CD4-positive, alpha-beta T cell treated with Interleukin-6 at 100 ng/mL for 8 hours (primary cell): Measurements from ENCODE around the gene GPR34.
"Not testable (repeated sequence)": the region's sequence is repeated elsewhere in the genome, so short reads cannot be mapped to it uniquely, and the experiment has no call there.

Experiments
- DNase-seq: peaks from one replicate; pipeline ENCODE4 v3.0.0-alpha.2; 2020; ENCODE audit warnings: mixed read lengths, low spot score

GPR34 gene, protein sequence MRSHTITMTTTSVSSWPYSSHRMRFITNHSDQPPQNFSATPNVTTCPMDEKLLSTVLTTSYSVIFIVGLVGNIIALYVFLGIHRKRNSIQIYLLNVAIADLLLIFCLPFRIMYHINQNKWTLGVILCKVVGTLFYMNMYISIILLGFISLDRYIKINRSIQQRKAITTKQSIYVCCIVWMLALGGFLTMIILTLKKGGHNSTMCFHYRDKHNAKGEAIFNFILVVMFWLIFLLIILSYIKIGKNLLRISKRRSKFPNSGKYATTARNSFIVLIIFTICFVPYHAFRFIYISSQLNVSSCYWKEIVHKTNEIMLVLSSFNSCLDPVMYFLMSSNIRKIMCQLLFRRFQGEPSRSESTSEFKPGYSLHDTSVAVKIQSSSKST

DNA sequence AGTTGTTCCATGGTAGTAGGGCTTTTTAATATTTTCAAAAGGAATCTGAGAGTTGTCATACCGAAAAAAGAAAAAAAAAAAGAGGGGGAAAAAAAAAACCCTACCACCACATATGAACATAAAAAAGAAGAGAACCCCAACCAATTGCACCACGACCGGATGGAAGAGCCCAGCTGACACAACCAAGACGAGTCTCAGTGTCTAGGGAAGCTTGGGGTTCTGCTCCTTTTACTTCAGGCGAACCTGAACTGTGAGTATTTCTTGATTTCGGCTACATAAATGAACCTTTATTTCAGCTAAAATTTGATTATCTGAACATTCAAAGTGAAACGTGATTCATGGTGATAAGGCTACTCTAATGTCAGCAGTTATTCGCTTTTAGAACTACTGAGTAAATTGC lies at the start of gene GPR34:
GPR34 (plus strand) TSS at position 139 of the 400 bp plus-strand sequence. CDS start 6,661 bp downstream, outside the sequence.
- peak; percentile 12 for DNase-seq

DNA sequence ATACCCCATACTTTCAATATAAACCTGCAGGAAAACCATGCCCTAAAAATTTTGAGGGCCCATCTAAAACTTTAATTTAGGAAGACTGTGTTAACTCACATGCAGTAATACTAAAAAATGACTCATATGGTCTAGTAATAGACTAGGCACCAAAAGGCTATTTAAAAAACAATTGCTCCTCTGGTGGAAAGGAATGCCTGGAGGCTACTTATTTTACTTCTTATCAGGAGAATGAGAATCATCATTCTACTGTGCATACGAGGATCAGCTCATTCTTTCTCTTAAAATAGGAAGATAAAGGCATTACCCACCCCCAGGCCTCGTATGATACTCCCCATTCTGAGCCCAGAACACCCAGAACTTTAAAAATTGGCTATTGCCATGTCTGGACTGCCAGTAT lies 42.6 kb upstream of the GPR34 start:
- DNase-seq: not testable (repeated sequence)

DNA sequence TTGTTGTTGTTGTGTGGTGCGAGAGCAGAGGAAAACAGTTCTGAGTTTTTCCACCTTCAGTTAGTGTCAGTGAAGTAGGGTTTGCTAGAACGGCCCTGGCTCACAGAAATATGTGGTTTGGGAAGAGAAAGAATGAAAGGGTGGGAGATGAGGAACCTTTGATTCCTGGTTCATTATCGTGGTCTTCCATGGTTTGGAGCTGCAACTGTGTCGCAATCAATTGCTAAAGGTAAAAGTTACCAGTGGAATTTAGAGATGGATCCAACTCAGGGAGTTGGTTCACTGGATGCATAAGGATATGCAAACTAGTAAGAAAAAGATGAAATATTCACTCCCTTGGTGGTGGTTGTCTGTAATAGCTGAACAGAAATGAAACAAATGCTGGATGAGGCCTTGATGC lies 35.6 kb upstream of the GPR34 start:
- no peak for DNase-seq

DNA sequence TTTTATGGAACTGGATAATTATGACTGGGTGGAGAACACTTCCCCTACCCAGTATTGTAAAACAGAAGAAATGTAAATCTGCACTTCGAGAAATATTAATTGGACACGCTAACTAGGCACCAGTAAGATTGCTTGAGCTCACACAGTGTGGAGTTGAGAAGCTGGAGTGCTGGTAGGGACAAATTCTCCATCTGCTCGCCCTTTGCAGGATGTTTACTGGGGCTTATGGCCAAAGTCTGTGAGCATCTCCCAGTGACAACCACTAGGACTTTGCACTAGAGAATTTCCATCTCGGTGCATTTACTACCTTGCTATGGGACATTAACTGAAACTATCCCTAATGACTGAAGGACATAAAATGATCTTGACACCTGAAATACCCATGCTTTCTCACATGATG lies 33.7 kb upstream of the GPR34 start:
- DNase-seq: no peak

DNA sequence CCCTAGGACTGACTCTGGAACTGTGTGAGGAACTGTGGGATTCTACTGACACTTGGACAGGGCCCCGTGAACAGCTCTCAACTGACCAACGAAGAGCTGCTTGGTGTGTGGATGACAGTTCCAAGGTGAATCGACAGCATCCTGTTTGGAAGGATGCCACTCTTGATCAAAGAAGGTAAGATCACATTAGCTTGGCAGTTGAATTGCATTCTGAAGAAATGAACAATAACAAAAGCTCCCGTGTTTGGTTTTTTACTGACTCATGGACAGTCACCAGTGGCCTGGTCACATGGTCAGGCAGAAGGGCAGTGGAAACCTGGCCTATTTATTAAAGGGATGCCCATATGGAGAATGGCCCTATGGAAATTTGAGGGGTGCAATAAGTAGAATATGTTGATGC lies 33.1 kb upstream of the GPR34 start:
- DNase-seq: no peak

DNA sequence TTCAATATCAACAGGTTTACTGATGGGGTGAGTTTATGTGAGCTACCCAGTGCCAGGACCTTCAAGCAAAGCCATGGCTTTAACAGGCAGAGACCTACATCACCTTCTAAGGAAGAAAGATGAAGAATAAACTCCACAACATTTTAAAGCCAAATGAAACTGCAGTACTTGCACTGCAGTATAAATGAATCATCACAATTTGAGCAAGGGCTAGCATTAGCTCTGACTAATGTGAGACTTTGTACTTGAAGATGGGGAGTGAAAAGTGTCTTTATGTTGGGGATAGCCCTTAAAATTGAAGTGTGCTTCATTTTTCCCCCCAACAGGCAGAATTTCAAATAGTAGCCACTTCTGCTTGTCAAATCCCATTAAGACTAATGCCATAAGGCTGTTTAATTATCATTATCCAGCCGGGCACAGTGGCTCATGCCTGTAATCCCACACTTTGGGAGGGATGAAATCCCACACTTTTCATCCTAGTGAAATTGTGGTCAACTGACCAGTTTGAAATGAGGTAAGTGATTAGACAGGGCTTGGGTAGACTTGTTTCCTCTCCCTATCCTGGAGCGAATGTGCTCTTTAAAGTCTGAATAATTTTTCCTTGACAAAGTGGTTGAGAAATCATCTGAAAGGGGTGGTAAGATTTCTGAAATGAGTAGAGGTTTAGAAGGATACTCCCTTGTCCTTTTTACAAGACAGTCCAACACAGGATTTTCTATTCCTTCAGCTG lies 27.2 kb upstream of the GPR34 start:
- no peak for DNase-seq

DNA sequence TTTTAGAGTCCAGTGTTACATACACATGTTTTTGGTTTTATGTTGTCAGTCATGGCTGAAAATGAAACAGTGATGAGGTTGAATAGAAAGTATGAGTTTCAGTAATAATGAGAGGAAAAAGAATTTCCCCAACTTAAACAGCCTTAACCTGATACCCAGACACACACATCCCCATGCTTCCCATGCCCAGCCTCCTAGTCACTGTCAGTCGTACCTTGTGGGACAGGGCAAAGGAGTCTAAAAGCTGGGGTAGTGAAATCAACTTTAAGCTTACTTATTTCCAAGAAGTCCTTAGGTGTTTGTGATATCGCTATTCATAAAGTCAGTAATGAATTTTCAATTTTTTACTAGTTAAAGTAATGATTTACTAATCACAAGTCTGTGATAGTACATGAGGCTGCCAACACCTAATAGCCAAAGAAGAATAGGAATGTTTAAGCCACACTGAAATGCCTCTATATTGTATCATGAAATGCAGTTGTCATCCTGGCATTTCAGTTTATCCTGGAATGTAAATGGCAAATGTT lies 24.3 kb upstream of the GPR34 start:
- no peak for DNase-seq

DNA sequence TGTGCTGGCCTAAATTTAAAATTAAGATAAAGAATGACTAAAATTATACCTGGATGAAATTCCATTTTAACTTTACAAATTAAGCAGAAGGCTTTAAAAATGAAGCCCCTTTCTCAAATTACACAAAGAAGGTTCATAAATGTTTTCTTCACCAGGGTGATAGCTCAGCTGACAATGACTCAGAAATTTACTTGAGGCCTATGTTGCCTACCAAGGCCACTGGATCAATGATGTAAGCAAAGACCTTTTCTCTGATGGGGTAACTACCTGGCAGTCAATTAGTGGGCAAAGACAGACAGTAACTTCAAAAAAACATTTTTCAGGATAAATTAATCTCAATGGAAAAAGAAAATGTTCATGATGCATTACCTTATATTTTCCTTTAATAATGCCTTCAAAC lies 23.9 kb upstream of the GPR34 start:
- DNase-seq: no peak

DNA sequence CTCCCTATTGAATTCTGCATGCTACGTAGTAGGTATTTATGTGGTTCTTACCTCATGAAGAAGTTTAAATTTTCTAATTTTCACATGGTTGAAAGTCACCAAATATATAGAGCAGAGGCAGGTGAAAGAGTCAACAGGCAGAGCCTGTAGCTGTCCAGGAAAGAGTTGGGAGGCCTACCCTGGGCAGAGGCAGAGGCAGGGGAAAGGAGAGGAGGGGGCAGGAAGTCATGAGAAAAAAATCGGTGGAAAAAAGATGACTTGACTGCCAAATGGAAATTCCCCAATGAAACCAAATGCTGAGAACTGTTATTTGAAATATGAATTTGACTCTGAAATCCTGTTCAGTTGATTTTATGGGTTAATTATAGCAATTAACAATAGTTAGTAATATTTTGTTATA lies 23.1 kb upstream of the GPR34 start:
- DNase-seq: no peak

DNA sequence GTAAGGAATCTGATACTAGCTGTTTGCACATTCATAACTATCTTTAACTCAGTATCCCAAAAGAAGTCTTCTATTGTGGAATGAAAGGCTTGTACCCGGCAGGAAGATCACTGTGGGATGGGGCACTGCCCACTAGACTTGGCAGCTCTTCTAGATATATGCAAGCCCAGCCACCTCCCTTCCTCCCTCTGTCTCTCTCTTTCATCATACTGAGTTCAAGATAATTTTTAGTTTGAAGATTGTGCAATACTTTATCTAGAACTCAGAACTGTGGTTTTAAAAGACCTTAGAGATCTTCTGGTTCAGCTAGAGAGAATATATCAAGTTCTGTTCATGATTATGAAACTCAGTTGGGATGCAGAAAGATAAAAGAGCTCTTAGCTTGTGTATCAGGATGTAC lies 22.5 kb upstream of the GPR34 start:
- DNase-seq: no peak

DNA sequence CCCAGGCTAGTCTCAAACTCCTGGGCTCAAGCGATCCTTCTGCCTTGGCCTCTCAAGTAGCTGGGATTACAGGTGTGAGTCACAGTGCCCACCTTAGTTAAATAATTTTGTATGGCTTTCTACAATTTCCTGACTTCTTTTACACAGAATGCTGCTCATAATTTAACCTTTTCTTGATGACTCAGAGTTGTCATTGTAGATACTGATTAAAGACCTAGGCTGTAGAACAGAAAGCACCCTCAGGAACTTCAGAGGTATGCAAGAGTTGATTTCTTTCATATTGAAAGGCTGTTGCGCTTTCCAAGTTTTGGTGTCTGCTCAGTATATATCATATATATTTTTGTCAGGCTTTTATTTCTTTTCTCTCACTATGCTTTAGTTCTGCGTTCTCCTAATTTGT lies 21.1 kb upstream of the GPR34 start:
- no peak for DNase-seq

DNA sequence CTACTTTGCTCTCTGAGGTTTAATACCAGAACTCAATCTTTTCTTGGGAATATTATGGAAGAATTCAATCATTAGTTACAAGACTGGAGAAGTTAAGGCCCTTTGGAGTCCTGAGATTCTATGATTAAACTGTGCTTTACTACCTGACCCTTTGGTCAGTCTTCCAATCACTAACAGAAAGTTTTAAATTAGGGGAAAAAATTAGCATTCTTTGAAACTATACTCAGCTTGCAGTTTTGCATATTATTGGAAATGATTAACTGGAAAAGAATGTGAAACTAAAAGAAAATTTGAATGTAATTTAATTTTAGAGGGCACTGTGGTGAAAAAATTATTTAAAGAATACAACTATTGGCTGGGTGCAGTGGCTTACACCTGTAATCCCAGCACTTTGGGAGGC lies 18.7 kb upstream of the GPR34 start:
- DNase-seq: no peak

DNA sequence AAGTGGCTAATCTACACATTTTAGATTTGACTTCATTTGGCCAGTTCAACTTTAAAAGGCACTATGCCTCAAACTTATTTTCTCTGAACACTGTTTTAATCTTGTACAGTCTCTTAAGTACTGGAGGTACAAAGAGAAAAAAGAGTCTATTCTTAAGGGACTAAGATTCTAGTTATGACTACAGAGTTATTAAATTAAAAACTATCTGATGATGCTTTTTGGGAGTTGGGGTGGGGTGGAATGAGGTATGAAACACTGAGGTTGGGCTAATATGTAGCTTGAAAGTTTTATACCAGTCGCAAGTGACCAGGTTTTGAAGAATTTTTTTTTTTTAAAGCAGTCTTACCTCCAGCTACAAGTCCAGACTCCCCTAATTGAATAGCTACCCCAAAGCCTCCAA lies 17.7 kb upstream of the GPR34 start:
- no peak for DNase-seq

DNA sequence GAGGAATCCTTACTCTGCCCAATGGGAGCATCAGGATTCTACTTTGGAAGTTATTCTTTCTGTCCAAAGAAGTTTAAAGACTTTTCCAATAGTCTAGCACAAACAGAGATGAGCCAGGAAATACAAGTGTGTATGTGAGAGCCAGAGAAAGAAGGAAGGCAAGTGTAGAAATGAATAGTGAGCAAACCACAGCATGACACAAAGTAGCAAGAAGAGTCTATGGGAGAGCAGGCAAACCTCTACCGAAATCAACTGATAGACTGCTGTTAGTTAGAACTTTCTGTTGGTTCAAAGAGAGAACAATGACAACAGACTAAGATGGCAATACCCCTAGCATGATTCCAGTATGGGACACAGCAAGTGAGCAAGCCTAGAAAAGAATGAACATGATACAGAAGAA lies 16.1 kb upstream of the GPR34 start:
- no peak for DNase-seq

DNA sequence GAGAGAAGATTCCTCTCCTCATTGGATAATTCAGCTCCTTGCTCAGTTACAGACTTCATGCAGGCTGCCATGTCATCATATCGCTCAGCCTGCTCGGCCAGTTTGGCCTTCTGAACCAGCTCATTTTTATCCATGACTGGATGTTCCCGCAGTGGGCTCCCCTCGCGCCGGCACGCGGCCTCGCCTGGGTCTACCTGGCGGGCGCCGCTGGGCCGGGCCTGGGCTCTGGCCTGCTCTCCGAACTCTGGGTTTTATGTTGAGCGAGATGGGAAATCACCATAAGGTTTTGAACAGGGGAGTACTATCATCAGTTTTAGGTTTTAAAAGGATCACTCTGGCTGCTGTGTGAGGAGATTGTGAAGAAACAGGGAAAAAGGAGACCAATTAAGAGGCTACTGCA lies 12.4 kb upstream of the GPR34 start:
- DNase-seq: not testable (repeated sequence)

DNA sequence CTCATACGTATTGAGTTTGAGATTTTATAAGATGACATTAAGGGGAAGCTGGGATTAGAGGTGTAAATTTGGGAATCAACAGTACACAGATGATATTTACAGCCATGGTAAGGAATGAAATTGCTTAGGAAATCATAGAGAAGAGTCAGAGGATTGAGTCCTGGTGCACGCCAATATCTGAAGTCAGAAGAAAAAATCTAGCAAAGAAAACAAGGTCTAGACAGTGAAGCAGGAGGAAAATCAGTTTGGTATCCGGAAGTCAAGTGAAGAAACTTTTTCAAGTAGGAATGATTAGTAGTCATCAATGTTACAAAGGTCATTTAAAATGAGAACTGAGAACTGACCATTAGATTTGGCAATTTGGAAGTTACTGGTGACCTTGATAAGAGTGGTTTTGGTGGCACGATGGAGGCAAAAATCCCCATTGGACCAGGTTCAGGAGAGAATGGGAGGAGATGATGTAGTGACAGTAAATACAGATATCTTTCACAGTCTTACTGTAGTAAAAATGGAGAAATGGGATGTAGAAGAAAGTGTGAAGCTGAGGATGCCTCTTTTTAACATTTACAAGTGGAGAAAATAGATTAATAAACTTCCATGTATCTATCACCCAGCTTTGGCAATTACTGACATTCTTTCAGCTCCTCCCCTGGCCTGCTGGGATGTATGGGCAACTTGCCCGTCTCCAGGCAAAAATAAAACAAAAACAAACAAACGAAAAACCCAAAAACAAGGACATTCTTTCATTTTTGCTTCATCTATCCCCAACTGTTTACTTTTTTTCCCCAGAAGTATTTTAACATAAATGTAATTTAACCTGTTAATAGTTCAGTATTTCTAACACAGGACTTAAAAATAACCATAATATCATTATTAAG lies 11.4 kb upstream of the GPR34 start:
- no peak for DNase-seq

DNA sequence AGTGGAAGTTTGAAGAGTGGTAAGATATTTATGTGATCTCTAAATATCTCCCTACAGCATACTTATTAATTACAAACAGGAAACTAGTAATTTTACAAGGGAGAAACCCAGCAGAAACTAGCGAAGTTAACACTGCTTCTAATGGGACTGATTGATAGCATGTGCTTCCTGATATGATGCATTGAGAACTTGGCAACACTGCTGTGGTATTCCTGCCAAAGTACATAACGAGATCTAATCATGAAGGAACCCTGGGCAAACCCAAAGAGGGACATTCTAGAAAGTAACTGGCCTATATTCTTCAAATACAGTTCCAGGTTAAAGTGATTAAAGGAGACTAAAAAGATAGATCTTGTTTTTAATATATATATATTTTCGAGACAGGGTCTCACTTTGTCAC lies 4.6 kb upstream of the GPR34 start:
- no peak for DNase-seq

DNA sequence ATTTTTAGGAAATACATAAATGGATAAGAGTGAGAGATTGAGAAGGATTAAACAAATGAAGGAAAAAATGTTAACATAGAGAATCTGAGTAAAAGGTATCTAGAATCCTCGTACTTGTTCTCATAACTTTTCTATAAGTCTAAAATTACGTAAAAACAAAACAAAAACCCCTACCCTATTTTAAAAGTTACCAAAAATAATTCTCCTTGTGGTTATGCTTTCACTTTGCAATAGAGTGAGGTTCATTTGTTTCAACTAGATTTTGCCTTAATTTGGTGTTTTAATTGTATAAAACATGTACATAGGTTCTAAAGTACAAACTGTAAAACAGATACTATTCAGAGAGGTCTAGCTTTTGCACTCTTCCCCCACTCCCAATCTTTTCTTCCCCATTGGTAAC lies 3.8 kb upstream of the GPR34 start:
- DNase-seq: no peak

DNA sequence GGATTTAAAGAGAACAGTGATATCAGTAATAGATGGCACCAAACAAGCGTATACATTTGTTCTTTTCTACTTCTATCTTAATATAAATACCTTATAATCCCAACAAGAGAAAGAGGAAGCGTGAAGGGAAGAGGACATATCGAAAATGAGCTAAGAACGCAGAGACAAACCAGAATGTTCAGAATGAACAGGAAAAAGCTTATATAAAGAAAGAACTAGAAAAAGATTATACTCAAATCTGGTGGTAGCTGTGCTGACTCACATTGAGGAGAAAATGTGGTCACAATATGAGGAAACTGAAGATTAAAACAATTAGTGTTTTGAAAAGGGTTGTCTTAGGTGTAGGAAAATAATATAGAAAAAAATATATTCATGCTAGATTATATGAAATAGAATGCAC lies 2.0 kb upstream of the GPR34 start:
- no peak for DNase-seq

DNA sequence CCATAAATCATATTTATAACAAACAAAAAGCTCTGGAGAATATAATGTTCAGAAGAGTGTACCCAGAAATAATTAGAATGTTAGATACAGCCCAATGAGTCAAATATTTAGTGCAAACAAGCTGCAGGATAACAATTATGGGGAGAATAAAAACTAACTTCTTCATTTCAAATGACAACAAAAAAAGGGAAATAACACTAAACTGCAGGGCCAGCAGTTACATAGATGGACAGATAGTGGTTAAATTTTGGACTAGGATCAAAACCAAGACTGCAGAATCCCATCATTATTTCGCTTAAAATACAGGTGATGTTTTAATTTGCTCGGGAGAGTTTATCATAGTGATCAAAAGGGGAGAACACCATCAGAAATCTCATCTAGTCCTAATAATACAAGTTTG lies 617 bp upstream of the GPR34 start:
- DNase-seq: no peak

DNA sequence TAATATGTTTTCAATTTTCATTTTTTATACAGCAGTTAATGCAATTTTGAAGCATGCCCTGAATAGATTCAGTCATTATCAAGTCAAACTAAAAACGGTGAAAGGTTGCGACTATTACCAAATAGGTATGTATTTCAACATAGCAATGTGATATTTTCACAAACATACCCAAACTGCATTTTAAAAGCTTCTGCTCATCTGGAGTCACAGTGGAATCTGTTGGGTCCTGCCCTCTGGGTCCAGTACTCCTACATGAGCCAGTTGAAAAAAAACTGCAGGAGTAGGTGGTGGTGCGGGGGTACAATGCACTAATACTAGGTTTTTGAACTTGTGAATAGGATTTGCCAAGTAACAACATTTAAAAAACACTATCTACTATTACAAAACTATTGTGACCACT lies 938 bp downstream of the GPR34 start:
- no peak for DNase-seq

DNA sequence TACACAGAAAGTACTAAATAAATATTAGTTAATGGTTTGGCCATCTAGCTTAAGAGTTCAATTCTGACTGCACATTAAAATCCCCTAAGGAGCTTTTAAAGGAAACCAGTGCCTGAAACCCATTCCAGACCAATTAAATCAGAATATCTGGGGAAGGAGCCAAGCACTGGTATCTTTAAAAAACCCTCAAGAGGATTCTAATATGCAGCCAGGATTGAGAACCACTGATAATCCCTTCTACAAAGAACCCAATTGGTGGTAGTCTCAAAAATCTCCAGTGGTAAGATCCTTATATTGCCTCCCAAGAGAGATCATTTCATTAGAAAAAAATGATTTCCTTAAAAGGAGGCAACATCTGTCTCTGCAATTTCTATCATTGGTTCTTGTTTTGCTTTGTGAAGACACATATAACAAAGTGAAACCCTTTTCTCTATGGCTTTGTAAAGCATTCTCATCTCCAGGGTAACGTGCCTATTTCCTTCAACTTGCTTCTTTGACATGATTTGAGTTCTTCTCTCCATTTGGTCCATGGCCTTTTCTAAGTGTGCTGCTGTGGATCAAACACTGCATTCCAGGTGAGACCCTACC lies 3.5 kb downstream of the GPR34 start:
- no peak for DNase-seq
